Thyroid gland (tissue), 4 donors: ENCODE results near the gene HSH2D.

Experiments used
- CTCF ChIP-seq, 6 experiments: fragments of 200-600 bp in 3 of 6; fragments of 450-650 bp in 3 of 6; sonication (generic) in 3 of 6; IDR thresholded peaks; one replicate each; pipeline ENCODE4 v1.5.1; 2016 to 2019; ENCODE audit warnings: antibody characterized with exemption in 6 of 6, mild to moderate bottlenecking in 2 of 6, inconsistent platforms in 1 of 6, moderate library complexity in 1 of 6
- POLR2A ChIP-seq, 2 donors: fragments of 450-650 bp; IDR thresholded peaks; one replicate each; pipeline ENCODE4 v1.6.1; 2017; ENCODE audit warnings: antibody characterized with exemption in 2 of 2, mild to moderate bottlenecking in 2 of 2, moderate library complexity in 1 of 2

GRCh38 chr19:16139752-16140151, 3.7 kb upstream of the HSH2D start:
- TF ChIP-seq CTCF (IDR thresholded peaks at IDR 0.05) = no peak
- no peak for TF ChIP-seq POLR2A (IDR thresholded peaks at IDR 0.05)
